ENCODE measurements around the gene PIGV.

PIGV gene

DNA sequence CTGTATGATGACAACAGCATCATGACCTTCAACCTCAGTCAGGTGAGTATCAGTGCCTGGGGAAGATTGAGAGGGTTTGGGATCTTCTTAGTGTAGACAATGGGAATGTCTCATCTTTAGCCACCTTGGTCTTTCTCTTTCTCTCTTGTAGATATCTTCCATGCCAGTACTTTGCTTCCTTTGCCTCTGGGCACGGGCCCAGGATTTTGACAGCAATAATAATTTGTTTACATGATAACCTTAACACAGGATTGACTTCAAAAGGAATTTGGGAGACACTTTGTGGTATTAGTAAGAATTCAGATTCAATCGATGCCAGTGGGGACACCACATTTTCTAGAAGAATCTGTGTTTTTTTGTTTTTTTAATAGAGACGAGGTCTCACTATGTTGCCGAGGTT is 12.1 kb upstream of the PIGV start:
- no peak for DNase-seq

DNA sequence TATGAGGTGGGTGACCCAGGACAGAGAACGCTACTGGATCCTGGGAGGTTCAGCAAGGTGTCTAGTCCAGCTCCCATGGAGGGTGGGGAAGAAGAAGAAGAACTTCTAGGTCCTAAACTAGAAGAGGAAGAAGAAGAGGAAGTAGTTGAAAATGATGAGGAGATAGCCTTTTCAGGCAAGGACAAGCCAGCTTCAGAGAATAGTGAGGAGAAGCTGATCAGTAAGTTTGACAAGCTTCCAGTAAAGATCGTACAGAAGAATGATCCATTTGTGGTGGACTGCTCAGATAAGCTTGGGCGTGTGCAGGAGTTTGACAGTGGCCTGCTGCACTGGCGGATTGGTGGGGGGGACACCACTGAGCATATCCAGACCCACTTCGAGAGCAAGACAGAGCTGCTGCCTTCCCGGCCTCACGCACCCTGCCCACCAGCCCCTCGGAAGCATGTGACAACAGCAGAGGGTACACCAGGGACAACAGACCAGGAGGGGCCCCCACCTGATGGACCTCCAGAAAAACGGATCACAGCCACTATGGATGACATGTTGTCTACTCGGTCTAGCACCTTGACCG is 8.6 kb upstream of the PIGV start:
- no peak for DNase-seq

DNA sequence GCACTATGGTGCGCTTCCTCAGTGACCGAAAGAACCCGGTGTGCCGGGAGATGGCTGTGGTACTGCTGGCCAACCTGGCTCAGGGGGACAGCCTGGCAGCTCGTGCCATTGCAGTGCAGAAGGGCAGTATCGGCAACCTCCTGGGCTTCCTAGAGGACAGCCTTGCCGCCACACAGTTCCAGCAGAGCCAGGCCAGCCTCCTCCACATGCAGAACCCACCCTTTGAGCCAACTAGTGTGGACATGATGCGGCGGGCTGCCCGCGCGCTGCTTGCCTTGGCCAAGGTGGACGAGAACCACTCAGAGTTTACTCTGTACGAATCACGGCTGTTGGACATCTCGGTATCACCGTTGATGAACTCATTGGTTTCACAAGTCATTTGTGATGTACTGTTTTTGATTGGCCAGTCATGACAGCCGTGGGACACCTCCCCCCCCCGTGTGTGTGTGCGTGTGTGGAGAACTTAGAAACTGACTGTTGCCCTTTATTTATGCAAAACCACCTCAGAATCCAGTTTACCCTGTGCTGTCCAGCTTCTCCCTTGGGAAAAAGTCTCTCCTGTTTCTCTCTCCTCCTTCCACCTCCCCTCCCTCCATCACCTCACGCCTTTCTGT is 7.3 kb upstream of the PIGV start:
- no peak for DNase-seq

DNA sequence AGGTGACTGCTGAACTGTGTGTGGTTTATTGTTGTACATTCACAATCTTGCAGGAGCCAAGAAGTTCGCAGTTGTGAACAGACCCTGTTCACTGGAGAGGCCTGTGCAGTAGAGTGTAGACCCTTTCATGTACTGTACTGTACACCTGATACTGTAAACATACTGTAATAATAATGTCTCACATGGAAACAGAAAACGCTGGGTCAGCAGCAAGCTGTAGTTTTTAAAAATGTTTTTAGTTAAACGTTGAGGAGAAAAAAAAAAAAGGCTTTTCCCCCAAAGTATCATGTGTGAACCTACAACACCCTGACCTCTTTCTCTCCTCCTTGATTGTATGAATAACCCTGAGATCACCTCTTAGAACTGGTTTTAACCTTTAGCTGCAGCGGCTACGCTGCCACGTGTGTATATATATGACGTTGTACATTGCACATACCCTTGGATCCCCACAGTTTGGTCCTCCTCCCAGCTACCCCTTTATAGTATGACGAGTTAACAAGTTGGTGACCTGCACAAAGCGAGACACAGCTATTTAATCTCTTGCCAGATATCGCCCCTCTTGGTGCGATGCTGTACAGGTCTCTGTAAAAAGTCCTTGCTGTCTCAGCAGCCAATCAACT is 6.4 kb upstream of the PIGV start:
- no peak for DNase-seq

DNA sequence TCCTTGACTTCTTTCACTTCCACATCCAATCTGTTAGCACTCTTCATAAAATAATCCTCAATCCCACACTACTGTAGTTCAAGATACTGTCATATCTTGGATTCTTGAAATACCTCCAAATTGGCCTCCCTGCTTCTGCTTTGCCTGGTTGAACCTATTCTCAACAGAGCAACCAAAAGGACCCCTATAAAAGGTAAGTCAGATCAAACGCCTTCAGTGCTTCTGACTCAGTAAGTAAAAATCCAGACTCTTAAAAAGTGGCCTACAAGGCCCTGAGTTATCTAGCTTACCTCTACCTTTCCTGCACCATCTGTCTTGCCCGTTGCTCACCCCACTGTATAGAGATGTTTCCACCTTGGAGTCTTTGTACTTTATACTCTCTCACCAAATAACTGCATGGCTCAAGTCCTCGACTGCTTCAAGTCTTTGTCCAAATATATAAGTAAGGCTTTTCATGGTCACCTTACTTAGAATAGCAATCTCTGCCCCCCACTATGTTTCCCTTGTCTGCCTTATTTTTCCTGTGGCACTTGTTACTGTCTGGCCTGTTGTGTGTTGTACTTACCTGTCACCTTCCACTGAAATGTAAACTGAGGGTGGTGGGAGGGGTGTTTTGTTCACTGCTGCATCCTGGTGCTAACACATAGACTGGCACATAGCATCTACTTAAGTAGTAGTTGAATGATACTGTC is 5.1 kb upstream of the PIGV start:
- DNase-seq, result no peak

DNA sequence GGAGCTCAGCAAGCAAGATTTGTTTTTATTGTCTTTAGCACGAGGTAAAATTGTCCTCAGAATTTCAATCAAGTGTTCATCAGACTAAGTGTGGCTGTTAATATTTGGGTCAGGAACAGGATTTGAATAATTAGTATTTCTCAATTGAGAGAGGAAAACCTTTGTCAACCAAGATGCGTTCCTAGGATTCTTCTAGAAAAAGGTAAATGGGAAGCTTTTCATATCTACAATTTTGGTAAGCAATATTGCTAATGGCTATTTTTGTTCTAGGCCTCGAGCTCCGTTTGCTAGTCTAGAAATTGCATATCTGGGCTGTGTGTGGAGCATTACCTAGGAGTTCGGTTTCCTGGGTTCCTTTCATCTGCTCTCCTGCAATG is 4.1 kb upstream of the PIGV start:
- DNase-seq, result no peak

DNA sequence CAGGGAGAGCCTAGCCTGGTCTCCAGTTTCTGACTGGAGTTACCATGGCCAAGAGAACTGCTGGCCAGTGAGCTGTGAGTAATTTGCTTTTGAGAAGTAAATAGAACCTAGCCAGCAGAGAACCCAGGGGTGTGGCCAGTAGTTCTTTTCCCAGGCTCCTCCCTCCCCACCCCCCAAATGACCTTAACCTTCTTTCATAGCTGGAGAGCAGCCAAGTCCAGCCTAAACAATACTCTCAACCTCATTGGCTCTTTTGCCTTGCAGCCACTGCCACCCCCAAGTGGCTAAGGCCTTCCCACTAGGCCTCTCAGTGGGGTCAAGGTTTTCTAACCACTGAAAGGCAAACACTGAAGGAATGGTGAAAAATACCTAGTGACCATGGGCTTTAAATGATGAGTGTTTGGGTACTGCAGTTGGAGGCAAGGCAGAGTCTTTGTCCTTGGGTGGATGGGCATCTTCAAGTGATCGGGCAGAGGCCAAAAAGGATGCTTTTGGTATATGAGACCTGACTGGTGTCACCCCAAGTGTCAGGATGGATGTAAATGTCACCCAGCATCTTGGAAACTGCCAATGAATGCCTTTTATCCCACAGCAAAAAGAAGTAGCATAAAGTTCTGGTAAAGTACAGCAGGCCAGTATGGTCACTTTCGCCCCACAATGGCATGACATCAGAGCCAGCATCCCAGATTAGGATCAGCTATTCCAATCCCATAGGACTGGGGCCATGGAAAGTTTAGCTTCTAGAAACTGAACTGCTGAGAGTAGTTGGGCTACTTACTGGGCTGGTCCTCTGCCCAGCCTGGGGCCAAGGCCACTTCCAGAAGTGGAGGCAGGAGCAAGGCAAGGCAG is 3.5 kb upstream of the PIGV start:
- no peak for DNase-seq

DNA sequence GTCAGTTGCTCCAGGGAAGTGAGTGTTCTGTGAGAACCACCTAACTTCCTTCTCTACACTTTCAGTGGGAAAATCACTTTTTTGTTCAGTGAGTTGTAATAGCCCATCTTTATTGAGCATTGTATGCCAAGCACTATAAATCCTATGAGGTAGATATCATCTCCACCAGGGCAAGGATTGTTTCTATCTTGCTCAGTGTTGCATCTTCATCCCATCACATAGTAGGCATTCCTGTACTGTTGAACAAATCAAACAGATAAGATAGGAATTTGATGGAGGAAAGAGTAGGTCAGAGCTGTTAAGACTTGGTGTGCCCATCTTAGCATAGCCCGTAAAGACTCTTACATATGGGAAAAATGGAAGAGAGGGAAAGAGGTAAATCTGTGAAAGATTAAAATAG is 2.9 kb upstream of the PIGV start:
- no peak for DNase-seq

DNA sequence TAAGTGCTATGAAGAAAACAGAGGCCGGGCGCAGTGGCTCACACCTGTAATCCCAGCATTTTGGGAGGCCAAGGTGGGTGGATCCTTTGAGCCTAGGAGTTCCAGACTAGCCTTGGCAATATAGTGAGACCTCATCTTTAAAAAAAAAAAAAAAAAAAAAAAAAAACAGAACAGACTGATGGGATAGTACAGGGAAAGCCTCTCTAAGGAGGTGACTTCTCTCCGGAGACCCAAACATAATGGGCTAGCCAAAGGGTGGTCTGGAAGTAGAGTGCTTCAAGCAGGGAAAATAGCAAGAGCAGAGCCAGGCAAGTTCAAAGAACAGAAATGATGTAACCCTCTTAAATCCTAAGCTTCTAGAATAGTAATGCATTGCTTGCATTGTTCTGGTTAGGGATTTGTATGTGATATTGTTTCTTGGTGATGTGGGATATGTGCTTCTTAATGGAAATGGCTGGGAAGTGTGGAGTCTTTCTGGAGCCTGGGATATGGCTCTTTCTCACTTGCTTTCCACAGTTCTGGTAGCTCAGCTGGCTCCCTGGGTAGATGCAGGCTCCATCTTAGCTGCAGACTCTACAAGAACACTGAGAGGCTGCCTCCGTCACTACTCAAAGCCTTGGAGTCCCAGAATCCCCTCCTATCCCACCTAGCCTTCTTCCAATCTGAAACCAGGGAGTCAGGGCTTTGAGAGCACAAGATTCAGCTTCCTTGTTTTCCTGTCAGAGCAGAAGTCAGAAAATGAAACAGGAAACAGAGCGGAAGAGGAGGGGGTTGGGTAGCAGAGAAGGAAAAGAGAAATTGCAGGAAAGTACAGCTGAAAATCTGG is 1.9 kb upstream of the PIGV start:
- no peak for DNase-seq

DNA sequence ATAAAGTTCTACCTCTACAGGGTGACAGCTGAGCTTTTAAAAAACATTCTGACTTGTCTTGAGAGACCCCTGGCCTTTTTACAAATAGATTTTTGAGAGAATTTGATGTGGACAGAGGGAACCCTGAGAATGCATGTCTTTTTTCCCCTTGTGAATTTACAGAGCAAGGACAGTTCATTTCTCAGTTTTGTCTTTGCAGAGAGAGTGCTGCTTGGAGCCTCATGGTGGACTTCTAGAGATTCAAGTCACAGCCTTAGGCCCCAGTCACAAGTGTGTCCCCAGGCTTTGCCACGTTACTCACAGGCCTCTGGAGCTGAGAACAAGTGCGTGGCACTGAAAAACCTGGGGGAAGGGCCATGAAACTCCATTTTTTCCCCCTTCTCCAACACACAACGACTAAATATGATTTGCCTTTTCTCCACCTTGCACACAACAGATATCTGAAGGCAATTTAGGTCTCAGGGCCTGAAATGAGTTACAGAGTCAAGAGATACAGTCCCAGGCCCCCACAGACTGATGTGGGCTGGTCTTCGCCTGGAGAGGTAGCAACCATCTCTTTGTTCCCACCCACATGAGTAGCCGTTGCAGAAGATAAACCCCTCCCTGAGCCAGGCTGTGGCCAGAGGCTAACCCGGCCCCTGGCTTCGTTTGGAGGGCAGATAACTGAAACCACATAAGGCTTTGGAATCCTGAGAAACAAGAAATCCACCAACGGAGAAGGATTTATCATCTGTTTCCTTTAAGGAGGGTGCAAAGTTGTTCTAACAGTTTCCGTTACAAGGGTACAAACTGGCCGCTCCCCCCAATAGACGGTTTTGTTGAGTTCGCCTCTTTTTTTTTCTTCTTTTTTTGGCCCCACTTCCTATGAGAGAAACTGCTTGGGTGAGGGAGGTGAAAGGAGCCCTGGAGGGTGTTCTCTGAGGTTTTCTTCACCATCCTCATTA is 1.0 kb upstream of the PIGV start:
- peak; percentile 65 for DNase-seq

DNA sequence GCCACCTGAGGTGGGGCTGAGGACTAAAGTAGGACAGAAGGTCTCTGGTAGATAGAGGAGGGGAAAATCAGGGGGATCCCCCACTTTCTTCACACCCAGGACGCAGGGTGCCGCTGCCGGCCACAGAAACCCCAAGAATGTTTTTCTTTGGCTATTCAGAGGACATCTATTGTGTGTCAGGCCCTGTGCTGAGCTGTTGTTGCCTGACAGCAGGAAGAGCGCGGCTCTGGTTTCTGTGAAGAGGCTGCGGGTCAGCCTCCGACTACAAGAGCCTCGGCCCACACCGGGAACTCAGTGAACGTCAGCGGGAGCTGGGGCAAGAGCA is 407 bp upstream of the PIGV start:
- peak; percentile 82 for DNase-seq

DNA sequence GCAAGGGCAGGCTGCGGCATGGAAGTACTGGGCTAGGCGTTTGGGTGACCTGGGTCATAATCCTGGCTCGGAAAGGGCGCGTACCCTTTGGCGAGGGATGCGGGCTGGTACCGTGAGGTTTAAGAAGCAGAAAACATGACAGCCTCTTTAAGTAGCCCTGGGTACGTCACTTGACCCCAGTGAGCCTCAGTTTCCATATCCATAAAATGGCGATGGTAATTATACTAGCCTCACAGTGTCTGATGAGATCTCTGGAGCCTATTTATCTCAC is 700 bp downstream of the PIGV start:
- DNase-seq, result no peak

DNA sequence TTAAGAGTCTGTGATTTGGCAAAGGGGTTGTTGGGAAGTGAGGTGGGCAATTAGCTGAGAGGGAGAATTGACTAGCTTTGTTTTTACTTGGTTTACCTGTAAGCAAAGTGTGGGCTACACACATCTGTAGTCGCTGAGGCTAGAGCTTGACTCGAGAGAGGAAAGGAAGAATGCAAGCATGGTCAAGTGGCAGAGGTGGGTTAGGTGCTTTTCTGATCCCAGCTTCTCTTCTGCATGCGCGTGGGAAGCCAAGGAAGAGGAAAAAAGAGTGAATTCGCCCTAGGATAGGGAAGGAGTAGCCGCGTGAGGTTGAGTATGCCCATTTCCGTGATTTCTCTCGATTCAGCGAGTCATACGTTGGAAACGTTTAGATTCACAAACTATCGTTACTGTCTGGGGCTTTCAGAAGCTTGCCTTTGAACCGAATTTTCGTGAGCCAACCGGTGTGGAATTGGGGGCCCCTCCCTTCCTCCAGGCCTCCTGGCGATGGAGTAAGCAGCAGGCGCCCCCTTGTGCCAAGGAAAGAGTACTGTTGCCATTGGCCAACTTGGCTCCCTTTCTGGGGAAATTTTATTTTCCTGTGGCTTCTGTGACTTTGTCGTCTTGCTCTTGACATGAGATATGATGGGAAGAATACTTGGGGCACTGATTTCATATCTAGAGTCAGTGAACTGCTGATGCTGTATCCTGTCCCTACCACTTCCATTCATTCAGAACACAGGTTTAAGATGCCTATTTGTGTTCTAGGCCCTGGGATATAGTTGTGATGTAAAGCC is 1.3 kb downstream of the PIGV start:
- DNase-seq, result peak; percentile 90

DNA sequence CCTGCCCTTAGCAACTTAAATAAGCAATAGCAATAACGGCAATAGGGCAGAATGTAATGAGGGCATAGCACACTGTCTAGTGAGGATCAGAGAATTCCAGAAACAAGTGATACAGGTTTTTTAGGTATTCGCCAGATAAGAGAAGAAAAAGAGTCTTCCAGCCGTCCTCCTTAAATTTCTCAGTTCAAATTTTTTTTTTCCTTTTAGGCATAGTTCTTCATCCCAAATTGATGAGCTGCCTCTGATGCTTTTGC is 1.8 kb downstream of the PIGV start:
- DNase-seq, result no peak

DNA sequence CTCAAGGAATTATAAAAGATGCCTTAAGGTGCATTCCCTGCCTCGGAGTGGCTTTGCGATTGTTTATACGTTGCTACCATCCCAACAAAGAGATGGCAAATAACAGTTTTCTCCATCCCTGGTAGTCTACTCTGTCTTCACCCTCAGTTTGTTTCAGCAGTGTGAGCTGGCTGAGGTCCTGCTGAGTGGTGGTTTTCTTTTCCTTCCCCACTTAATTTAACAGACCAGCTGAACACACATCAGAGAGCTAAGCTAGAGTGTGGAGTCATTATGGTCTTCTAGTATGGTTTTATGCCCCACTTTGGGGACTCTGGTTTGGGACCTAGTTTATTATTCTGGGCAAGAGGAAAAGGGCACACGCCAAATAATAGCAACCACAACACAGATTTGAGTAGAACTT is 2.2 kb downstream of the PIGV start:
- DNase-seq, result no peak

DNA sequence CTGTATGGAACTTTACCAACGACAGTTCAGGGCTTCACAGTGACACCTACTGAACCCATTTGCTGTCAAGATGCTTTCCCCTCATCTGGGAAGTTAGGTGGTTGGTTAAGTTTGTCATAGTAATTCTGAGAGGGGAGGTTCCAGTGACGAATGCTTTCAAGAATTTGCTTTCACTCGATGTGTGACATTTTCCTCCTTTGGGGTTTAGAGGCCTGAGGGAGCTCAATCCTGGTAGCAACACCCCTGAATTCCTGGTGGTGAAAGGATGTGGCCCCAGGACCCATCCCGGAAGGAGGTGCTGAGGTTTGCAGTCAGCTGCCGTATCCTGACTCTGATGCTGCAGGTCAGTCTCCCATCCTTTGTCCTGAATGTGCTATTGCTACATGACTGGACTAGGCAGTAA is 2.8 kb downstream of the PIGV start:
- DNase-seq, result peak; percentile 51

DNA sequence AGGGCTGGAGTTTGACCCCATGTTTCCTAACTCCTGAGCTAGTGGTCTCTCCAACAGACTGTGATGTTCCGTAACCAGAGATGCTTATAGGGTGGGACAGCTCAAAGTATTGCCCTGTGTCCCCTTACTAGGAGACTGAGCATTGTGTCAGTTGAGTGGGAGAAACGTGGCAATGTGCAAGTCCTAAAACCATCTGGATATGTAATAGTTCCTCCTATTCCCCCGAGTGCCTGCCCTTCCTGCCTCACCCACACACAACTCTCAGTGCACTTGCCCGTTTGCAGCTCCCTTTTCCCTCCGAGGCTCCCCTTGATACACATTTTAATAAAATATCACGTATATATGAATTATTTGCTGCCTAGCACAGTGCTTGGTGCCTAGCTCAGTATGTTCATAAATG is 3.4 kb downstream of the PIGV start:
- no peak for DNase-seq

DNA sequence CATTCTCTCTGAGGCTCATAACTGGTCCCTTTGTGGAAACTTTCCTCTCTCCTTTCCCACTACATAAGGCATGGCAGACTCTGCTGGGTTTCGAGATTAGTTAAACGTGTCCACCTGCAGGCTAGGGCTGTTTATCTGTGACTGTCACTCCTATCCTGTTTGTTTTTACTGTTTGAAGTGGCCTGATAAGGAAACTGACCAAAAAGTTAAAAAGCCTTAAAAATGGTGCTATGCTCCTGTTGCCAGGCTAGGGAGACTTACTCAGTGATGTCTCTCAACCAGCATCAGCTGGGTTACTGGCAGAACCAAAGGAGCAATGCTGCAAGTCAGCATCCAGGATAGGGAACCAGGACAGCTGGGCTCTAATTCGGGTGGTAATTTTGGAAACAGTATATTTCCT is 3.9 kb downstream of the PIGV start:
- DNase-seq, result no peak

DNA sequence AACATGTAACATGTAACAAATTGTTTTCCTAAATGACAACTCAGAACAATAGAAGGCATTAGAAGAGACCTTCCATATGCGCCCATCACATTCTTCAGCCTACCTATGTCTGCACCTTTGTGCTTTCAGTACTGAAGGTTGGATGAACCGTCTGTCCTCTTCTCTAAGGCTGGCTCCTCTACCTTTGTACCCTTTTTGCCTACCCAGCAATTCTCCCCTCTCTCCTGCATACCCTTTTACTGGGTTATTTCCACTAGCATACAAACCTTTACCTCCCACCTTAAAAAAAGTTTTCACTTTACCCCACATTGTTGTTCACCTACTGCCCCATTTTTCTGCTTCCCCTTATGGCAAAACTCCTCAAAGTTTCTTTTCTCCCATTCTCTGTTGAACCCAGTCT is 5.2 kb downstream of the PIGV start:
- DNase-seq, result no peak

DNA sequence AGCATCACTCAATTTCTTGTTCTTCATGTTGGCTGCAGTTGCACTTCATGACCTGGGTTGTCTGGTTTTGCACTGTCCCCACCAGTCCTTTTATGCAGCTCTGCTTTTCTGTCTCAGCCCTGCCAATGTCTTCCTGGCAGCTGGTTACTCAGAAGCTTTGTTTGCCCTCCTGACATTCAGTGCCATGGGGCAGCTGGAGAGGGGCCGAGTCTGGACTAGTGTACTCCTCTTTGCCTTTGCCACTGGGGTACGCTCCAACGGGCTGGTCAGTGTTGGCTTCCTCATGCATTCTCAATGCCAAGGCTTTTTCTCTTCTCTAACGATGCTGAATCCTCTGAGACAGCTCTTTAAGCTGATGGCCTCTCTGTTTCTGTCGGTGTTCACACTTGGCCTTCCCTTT is 6.6 kb downstream of the PIGV start:
- DNase-seq, result no peak

DNA sequence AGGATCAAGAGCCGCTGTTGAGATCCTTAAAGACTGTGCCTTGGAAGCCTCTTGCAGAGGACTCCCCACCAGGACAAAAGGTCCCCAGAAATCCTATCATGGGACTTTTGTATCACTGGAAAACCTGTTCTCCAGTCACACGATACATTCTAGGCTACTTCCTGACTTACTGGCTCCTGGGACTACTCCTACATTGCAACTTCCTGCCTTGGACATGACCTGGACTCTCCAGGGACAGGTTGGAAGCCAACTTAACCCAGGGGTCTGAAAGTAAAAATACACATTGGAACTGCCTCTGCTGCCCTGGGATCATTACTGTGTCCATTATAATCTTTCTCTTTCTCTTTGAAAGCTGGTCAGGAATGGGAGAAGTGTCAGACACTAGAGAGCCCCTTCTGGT is 9.9 kb downstream of the PIGV start:
- no peak for DNase-seq
